Airway epithelial cell (primary cell): ENCODE results near the gene GTPBP3. TPM values are rescaled to one million over a fixed set of nuclear protein-coding genes. Genes with fewer than 3 reads are reported as not detected.

Source experiments
- total RNA-seq: library from RNA; depleted of rRNA; stranded (reverse); fragments of >200 nt; gene quantifications from 2 replicates; pipeline ENCODE4 v1.2.3, GENCODE V29; 2015

GTPBP3 gene
- total RNA-seq = 23.6 and 38.2 TPM in 2 replicates

GRCh38 chr19:17336872-17337674, at the start of gene GTPBP3:
Gene GTPBP3 (plus strand): TSS chr19:17337553. CDS start chr19:17337612, 59 bp downstream.

GRCh38 chr19:17303167-17303939, 34.0 kb upstream of the GTPBP3 start, which contains the start of gene ABHD8:
Gene ABHD8 (minus strand): TSS chr19:17303425. CDS start chr19:17301616, 1,809 bp downstream.

GRCh38 chr19:17305517-17306284, 31.7 kb upstream of the GTPBP3 start, which contains the start of gene MRPL34:
Gene MRPL34 (plus strand): TSS chr19:17305872. CDS start chr19:17305893, 21 bp downstream.

GRCh38 chr19:17309198-17309964, 28.0 kb upstream of the GTPBP3 start, which contains the start of gene DDA1:
Gene DDA1 (plus strand): TSS chr19:17309563. CDS start chr19:17309655, 92 bp downstream.

GRCh38 chr19:17334414-17335409, 2.6 kb upstream of the GTPBP3 start, which contains the start of gene ANO8:
Gene ANO8 (minus strand): TSS chr19:17334855. CDS start chr19:17334670, 185 bp downstream.

GRCh38 chr19:17376935-17377600, 39.7 kb downstream of the GTPBP3 start, which contains the start of gene PLVAP:
Gene PLVAP (minus strand): TSS chr19:17377342. CDS start chr19:17377288, 54 bp downstream.

Other genes with a start within 250 kb of the GTPBP3 start
- 13.2 and 13.3 TPM in 2 replicates for gene USE1, start 122.2 kb upstream of the GTPBP3 start, total RNA-seq
- gene OCEL1, start 111.3 kb upstream of the GTPBP3 start, total RNA-seq = 1.2 and 5.9 TPM in 2 replicates
- gene NR2F6, start 91.6 kb upstream of the GTPBP3 start, total RNA-seq = 121 TPM in 2 replicates
- gene USHBP1, start 72.8 kb upstream of the GTPBP3 start, total RNA-seq = not detected in 2 replicates
- 69.9 and 76.7 TPM in 2 replicates for gene BABAM1, start 70.1 kb upstream of the GTPBP3 start, total RNA-seq
- 0.85 and 2.2 TPM in 2 replicates for gene ANKLE1, start 55.7 kb upstream of the GTPBP3 start, total RNA-seq
- 10.8 and 12.1 TPM in 2 replicates for gene ABHD8, start 34.1 kb upstream of the GTPBP3 start, total RNA-seq
- gene MRPL34, start 31.7 kb upstream of the GTPBP3 start, total RNA-seq = 62.1 and 159 TPM in 2 replicates
- 22.7 and 31.5 TPM in 2 replicates for gene DDA1, start 28.0 kb upstream of the GTPBP3 start, total RNA-seq
- 6.9 TPM in 2 replicates for gene ANO8, start 2.7 kb upstream of the GTPBP3 start, total RNA-seq
- not detected in 2 replicates for gene PLVAP, start 39.8 kb downstream of the GTPBP3 start, total RNA-seq
- not detected in 2 replicates for gene CCDC194, start 56.6 kb downstream of the GTPBP3 start, total RNA-seq
- not detected in 2 replicates for gene BST2, start 68.1 kb downstream of the GTPBP3 start, total RNA-seq
- 67.1 and 78.6 TPM in 2 replicates for gene MVB12A, start 82.5 kb downstream of the GTPBP3 start, total RNA-seq
- 0.42 TPM in 1 of 2 replicates, not detected in the other for gene TMEM221, start 111.1 kb downstream of the GTPBP3 start, total RNA-seq
- gene NXNL1, start 123.4 kb downstream of the GTPBP3 start, total RNA-seq = not detected in 2 replicates
- gene SLC27A1, start 133.0 kb downstream of the GTPBP3 start, total RNA-seq = 10.2 and 11.1 TPM in 2 replicates
- 94.9 and 105 TPM in 2 replicates for gene PGLS, start 174.1 kb downstream of the GTPBP3 start, total RNA-seq
- gene COLGALT1, start 218.1 kb downstream of the GTPBP3 start, total RNA-seq = 81.9 and 97.9 TPM in 2 replicates